CD4-positive, alpha-beta T cell treated with Interferon gamma for 1 hour (primary cell): ENCODE measurements around the gene TBL2.
A peak's percentile ranks its signal among the peaks of the same experiment; 100 is the strongest.
"Not testable (repeated sequence)": the region's sequence is repeated elsewhere in the genome, so short reads cannot be mapped to it uniquely, and the experiment has no call there.

Experiments
- DNase-seq: peaks from one replicate; pipeline ENCODE4 v3.0.0-alpha.2; 2020

The TBL2 gene, protein sequence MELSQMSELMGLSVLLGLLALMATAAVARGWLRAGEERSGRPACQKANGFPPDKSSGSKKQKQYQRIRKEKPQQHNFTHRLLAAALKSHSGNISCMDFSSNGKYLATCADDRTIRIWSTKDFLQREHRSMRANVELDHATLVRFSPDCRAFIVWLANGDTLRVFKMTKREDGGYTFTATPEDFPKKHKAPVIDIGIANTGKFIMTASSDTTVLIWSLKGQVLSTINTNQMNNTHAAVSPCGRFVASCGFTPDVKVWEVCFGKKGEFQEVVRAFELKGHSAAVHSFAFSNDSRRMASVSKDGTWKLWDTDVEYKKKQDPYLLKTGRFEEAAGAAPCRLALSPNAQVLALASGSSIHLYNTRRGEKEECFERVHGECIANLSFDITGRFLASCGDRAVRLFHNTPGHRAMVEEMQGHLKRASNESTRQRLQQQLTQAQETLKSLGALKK

DNA sequence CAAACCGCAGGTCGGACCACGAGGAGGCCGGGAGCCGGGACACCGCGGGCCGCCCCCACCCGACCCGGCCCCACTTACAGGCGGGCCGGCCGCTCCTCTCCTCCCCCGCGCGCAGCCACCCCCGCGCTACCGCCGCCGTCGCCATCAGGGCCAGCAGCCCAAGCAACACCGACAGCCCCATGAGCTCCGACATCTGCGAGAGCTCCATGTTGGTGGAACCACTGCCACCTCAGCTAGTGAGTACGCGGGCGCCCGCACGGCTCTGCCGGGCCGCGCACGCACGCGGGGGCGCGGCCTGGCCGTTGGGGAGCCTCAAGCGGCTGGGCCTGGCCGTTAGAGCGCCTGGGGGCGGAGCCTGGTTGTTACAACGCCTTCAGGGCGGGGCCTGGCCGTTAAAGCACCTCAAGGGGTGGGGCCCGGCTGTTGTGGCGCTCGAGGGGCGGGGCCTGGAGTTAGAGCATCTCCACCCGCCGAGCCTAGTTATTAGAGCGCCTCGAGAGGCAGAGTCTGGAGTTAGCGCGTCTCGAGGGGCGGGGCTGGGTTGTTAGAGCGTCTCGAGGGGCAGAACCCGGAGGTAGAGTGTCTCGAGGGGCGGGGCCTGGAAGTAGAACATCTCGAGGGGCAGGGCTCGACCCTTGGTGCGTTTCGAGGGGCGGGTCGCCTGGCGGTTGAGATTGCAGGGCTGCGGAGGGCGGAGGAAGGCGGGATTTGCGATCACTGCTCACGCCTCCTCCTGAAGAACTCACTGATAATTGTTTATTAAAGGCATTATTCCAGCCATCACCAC lies at the start of gene TBL2:
TBL2 (minus strand) TSS at position 238 of the 787 bp plus-strand sequence; CDS start at position 208, 30 bp downstream.
- DNase-seq: peak; percentile 99

- DNase-seq: no peak
These were observed 48.4 kb upstream of the TBL2 start for GRCh38 chr7:73626814-73627213.

GRCh38 chr7:73625276-73625675 lies 46.9 kb upstream of the TBL2 start:
- no peak for DNase-seq

GRCh38 chr7:73624669-73625001 lies 46.3 kb upstream of the TBL2 start:
- DNase-seq: no peak

- peak; percentile 51 for DNase-seq
These were observed 45.7 kb upstream of the TBL2 start, which contains the start of gene MLXIPL for GRCh38 chr7:73623798-73624668. TSS of gene MLXIPL (minus strand) at chr7:73624522. CDS start at chr7:73624492, 30 bp downstream.

GRCh38 chr7:73622909-73623797 lies 44.8 kb upstream of the TBL2 start:
- no peak for DNase-seq

DNA sequence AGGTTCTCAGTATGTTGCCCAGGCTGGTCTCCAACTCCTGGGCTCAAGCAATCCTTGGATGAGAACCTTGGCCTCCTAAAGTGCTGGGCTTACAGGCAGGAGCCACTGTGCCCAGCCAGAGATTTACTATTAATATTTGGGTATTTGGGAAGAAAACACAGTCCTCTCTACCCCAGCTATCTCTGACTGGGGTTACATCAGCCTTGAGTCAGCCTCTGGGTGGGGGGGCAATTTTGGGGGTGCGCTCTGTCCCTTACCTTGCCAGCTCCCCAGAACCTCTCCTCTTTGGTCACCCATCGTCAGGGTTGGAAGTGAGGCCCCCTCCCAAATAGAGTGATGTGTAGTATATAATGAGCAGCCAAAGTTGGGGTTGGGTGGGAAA lies 44.1 kb upstream of the TBL2 start:
- no peak for DNase-seq

DNA sequence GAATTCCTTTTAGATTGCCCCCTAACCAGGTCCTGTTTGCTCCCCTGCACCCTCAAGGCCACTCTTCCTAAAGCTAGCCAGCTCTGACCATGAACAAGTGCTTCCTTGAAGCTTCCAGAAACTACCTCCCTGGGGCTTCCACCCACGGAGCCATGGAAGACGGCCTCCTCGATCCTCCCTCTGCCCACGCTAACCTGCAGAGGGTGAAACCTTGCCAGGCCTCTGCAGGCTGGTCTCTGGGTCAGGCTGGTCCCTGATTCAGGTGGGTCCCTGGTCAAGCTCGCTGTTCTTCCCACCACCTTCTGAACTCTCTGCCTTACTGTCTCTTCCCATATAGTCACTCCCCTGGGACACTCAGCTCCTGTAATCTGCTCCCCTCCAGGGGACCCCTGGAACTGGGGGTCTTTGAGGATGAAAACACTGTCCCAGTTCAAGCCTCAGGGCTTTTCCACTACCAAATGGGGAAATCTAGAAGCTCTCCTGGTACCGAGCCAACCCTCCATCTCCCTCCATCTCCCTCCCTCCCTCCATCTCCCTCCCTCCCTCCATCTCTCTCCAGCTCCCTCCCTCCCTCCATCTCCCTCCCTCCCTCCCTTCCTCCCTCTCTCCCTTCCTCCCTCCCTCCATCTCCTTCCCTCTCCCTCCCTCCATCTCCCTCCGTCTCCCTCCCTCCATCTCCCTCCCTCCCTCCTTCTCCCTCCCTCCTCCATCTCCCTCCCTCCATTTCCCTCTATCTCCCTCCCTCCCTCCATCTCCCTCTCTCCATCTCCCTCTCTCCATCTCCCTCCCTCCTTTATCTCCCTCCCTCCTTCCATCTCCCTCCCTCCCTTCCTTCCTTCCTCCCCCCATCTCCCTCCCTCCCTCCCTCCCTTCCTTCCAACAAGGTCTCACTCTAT lies 43.0 kb upstream of the TBL2 start:
- no peak for DNase-seq

DNA sequence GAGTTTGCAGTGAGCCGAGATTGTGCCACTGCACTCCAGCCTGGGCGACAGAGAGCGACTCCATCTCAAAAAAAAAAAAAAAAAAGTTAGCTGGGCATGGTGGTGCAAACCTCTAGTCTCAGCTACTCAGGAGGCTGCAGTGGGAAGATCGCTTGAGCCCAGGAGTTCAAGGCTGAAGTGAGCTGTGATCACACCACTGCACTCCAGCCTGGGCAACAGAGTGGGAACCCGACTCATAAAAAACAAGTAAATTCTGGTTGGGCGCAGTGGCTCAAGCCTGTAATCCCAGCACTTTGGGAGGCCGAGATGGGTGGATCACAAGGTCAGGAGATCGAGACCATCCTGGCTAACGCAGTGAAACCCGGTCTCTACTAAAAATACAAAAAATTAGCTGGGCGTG lies 41.0 kb upstream of the TBL2 start:
- not testable (repeated sequence) for DNase-seq

DNA sequence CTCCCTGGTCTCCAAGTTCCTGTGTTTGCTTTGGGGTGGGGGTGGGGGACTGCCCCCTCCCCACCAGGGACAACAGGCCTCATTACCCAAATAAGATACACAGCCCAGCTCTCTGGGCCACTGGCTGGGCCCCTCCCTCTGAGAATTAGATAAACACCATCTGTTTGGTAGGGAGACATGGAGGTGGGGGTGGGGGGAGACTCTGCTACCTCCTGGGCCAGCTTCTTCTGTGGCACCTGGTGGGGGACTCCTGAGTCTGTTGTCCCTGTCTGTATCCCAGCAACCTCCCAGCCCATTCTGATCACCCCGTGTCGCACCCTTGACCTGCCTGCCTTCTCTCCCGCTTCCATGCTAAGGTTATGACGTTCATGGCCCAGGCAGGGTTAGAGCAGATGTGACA lies 40.2 kb upstream of the TBL2 start:
- no peak for DNase-seq

GRCh38 chr7:73617520-73617919 lies 39.1 kb upstream of the TBL2 start:
- not testable (repeated sequence) for DNase-seq

DNA sequence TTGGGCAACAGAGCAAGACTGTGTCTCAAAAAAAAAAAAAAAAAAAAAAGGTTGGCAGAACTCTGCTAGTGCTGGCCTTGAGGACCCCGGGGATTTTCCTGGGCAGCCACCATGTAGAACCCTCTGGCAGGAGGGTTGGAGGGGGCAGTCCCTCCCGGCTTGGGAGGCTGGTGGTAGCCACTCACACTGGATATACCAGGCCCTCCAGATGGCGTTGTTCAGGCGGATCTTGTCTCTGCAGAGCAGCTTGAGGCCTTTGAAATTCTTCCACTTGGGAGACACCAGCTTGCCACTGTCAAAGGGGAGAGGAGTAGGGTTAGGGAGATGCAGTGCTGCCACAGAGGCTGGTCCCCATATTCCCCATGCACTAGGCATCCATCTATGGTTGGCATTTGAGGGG lies 37.5 kb upstream of the TBL2 start:
- DNase-seq: no peak

DNA sequence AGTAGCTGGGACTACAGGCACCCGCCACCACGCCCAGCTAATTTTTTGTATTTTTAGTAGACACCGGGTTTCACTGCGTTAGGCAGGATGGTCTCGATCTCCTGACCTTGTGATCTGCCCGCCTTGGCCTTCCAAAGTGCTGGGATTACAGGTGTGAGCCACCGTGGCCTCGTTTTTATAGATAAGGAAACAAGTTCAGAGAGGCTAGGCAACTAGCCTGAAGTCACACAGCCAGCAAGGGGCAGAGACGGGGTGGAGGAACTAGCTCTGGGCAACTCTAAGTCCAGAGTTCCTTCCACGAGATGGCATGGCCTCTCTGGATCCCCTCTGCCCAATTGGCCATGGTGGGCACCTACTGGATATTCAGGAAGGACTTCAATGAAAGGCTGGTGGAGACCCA lies 36.6 kb upstream of the TBL2 start:
- DNase-seq: not testable (repeated sequence)

DNA sequence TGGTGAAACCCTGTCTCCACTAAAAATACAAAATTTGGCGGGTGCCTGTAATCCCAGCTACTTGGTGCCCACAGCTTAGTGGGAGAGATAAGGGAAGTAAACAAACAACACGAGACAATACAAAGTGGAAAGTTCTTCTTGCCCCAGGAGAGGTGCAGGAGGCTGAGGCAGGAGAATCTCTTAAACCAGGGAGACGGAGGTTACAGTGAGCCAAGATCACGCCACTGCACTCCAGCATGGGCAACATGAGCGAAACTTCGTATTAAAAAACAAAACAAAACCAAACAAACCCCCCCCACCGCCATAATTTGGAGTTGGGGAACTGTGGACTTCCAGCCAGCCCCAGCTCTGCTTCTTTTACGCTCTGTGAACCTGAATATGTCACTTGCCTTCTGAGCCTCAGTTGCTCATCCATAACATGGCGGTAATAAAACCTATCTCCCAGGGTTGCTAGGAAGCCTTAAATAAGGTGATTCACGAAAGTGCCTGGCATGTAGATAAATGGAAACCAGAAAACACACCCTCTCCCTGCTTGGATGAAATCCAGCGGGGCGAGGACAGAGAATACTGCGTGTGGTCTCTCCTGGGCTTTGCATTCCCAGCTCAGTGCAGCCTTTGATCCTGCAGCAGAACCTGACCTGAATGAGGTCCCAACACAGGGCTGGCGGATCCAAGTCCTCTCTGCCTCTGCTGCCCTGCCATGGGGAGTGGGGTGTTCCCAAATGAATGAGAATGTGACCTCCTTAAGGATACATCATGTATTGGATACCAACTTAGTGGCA lies 35.8 kb upstream of the TBL2 start:
- no peak for DNase-seq

- no peak for DNase-seq
These were observed 34.4 kb upstream of the TBL2 start for GRCh38 chr7:73612598-73613269.

- no peak for DNase-seq
These were observed 32.7 kb upstream of the TBL2 start for GRCh38 chr7:73611017-73611555.

GRCh38 chr7:73610105-73610504 lies 31.7 kb upstream of the TBL2 start:
- no peak for DNase-seq

DNA sequence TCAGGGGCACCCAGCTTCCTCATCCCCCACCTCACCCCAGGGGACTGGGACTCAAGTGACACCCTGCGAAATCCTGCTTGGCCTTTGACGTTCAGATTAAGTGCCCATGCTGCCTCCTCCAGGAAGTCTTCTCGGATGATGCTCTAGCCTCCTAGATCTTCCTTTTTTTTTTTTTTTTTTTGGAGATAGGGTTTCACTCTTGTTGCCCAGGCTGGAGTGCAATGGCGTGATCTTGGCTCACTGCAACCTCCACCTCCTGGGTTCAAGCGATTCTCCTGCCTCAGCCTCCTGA lies 29.3 kb upstream of the TBL2 start:
- DNase-seq: not testable (repeated sequence)
